A549 (cell line): ENCODE results near the gene ACP4. TPM values are rescaled to one million over a fixed set of nuclear protein-coding genes. Genes with fewer than 3 reads are reported as not detected.

ENCODE experiments used
- ATAC-seq, 2 experiments: fragments of 200-7000 bp in 1 of 2; fragments of >200 bp in 1 of 2; cut with Nextera tagmentation in 1 of 2; cut with Tn5 transposase in 1 of 2; 3 replicates each; pipeline versions ENCODE4 v1.8.0 to v1.9.1; 2018 to 2020; ENCODE audit warnings: mild to moderate bottlenecking in 1 of 2, moderate library complexity in 1 of 2
- CTCF ChIA-PET: fragments of 300-600 bp; sonication (Branson Sonifier 250); formaldehyde crosslinking; extraction: SDS; loops from one replicate; lab custom pipeline; 2021; ENCODE audit warnings: antibody characterized with exemption, inconsistent platforms; lab: Yijun Ruan, JAX
- POLR2A ChIA-PET: fragments of 350-600 bp; formaldehyde crosslinking; extraction: SDS; loops from one replicate; lab custom pipeline; 2021; ENCODE audit warnings: antibody characterized with exemption, inconsistent platforms; lab: Yijun Ruan, JAX
- DNase-seq, 2 experiments: peaks; one replicate each; pipeline versions ENCODE4 v3.0.0 to v3.0.0-alpha.2; 2011 to 2016; ENCODE audit warnings: low read depth in 1 of 2, low spot score in 1 of 2
- FAIRE-seq: peaks from 2 replicates; lab custom pipeline; 2011; peaks lifted over from hg19 to GRCh38; lab: Jason Lieb, UNC
- H3K27ac ChIP-seq, 2 experiments: fragments of >200 bp; sonication (Bioruptor Twin); formaldehyde crosslinking; 3 replicates each; pipeline ENCODE4 v1.5.1; 2016 to 2017
- H3K4me1 ChIP-seq: fragments of >200 bp; sonication (Bioruptor Twin); formaldehyde crosslinking; 3 replicates; pipeline ENCODE4 v1.6.1; 2016
- H3K4me2 ChIP-seq: fragments of >200 bp; sonication (Bioruptor Twin); formaldehyde crosslinking; 3 replicates; pipeline ENCODE4 v1.6.1; 2016
- H3K4me3 ChIP-seq: fragments of >200 bp; sonication (Bioruptor Twin); formaldehyde crosslinking; 3 replicates; pipeline ENCODE4 v1.5.1; 2016
- H3K9me3 ChIP-seq: fragments of >200 bp; sonication (Bioruptor Twin); formaldehyde crosslinking; 3 replicates; pipeline ENCODE4 v1.6.1; 2016
- E2F6 ChIP-seq: IDR thresholded peaks from 2 replicates; pipeline ENCODE4 v1.6.1; 2012; ENCODE audit warnings: low read depth, borderline replicate concordance
- EHMT2 ChIP-seq: fragments of 200-600 bp; sonication (generic); IDR thresholded peaks from 2 replicates; pipeline ENCODE4 v1.6.1; 2016; ENCODE audit warnings: antibody characterized with exemption, low read depth, mild to moderate bottlenecking, moderate library complexity
- ESRRA ChIP-seq: fragments of 150-350 bp; IDR thresholded peaks from 2 replicates; pipeline ENCODE4 v1.6.1; 2014; ENCODE audit warnings: mild to moderate bottlenecking, low read length, borderline replicate concordance
- FOXS1 ChIP-seq: fragments of 250-450 bp; sonication (Bioruptor Pico); IDR thresholded peaks from 2 replicates; pipeline ENCODE4 v1.5.0; 2020; ENCODE audit warnings: mild to moderate bottlenecking, moderate library complexity
- HMGXB4 ChIP-seq: fragments of 250-450 bp; sonication (Bioruptor Pico); IDR thresholded peaks from 2 replicates; pipeline ENCODE4 v1.5.0; 2021; ENCODE audit warnings: mild to moderate bottlenecking, moderate library complexity, borderline replicate concordance
- HOXA7 ChIP-seq: fragments of 250-450 bp; sonication (Bioruptor Pico); IDR thresholded peaks from 2 replicates; pipeline ENCODE4 v1.5.0; 2020; ENCODE audit warnings: mild to moderate bottlenecking, moderate library complexity
- HOXB5 ChIP-seq: fragments of 250-450 bp; sonication (Bioruptor Pico); IDR thresholded peaks from 2 replicates; pipeline ENCODE4 v1.5.0; 2020; ENCODE audit warnings: mild to moderate bottlenecking, moderate library complexity
- KDM1A ChIP-seq: fragments of 200-600 bp; sonication (generic); IDR thresholded peaks from 2 replicates; pipeline ENCODE4 v1.6.1; 2016; ENCODE audit warnings: low read depth, mild to moderate bottlenecking
- MAFK ChIP-seq: fragments of 450-650 bp; IDR thresholded peaks from 2 replicates; pipeline ENCODE4 v1.6.1; 2014; ENCODE audit not compliant: partially characterized antibody
- MAX ChIP-seq: IDR thresholded peaks from 2 replicates; pipeline ENCODE4 v1.6.1; 2012
- NFE2L2 ChIP-seq: fragments of 150-350 bp; conservative IDR thresholded peaks from 2 replicates; pipeline ENCODE4 v1.6.1; 2014; ENCODE audit warnings: low read length
- NR3C1 ChIP-seq: fragments of >200 bp; sonication (Bioruptor Twin); formaldehyde crosslinking; IDR thresholded peaks from 3 replicates; pipeline ENCODE4 v1.6.1; 2017
- PBX3 ChIP-seq: IDR thresholded peaks from 2 replicates; pipeline ENCODE4 v1.6.1; 2012
- PHF8 ChIP-seq: fragments of 200-600 bp; sonication (generic); IDR thresholded peaks from 2 replicates; pipeline ENCODE4 v1.6.1; 2016; ENCODE audit warnings: low read depth, mild to moderate bottlenecking, antibody characterized with exemption, moderate library complexity, borderline replicate concordance
- POLR2AphosphoS2 ChIP-seq: conservative IDR thresholded peaks from 2 replicates; pipeline ENCODE4 v1.6.1; 2012; ENCODE audit warnings: low read length, improper control_type of control experiment, inconsistent platforms
- RARB ChIP-seq: fragments of 250-450 bp; sonication (Bioruptor Pico); IDR thresholded peaks from 2 replicates; pipeline ENCODE4 v1.8.0; 2021; ENCODE audit warnings: mild to moderate bottlenecking, moderate library complexity
- RFX5 ChIP-seq: fragments of 450-650 bp; IDR thresholded peaks from 2 replicates; pipeline ENCODE4 v1.7.1; 2014; ENCODE audit warnings: antibody characterized with exemption, mild to moderate bottlenecking, moderate library complexity
- TFCP2L1 ChIP-seq: fragments of 250-450 bp; sonication (Bioruptor Pico); IDR thresholded peaks from 2 replicates; pipeline ENCODE4 v1.5.0; 2021; ENCODE audit warnings: mild to moderate bottlenecking
- ZFP36 ChIP-seq: fragments of 450-650 bp; IDR thresholded peaks from 2 replicates; pipeline ENCODE4 v1.6.1; 2014; ENCODE audit warnings: borderline replicate concordance; ENCODE audit not compliant: partially characterized antibody
- ZNF302 ChIP-seq: fragments of 250-450 bp; sonication (Bioruptor Pico); IDR thresholded peaks from 2 replicates; pipeline ENCODE4 v1.9.0; 2021; ENCODE audit warnings: inconsistent platforms, mild to moderate bottlenecking, moderate library complexity
- WGBS: methylation state at CpG from one replicate; pipeline ENCODE4 v1.1.6; 2017; ENCODE audit errors: missing lambda C conversion rate; 5-methylcytosine and 5-hydroxymethylcytosine counted together
- polyA plus RNA-seq, 4 experiments: library from polyadenylated mRNA; depleted of rRNA in 3 of 4; stranded (reverse); fragments of >200 nt; fragmentation: RNase III in 1 of 4; extraction: RNeasy Plus Mini Kit Qiagen cat#74134 plus additional on column Dnase treatment in 1 of 4; gene quantifications; 2 replicates in 3 of 4; 3 replicates in 1 of 4; pipeline ENCODE4 v1.2.3, GENCODE V29; 2011 to 2017
- TF ChIP-seq, protein P1 (sequence below): fragments of >200 bp; sonication (Bioruptor Twin); formaldehyde crosslinking; IDR thresholded peaks from 3 replicates; pipeline ENCODE4 v1.6.1; 2016

Gene ACP4
- polyA plus RNA-seq, 2 of the 4 experiments (the other 2 are of a cell fraction): not detected

DNA sequence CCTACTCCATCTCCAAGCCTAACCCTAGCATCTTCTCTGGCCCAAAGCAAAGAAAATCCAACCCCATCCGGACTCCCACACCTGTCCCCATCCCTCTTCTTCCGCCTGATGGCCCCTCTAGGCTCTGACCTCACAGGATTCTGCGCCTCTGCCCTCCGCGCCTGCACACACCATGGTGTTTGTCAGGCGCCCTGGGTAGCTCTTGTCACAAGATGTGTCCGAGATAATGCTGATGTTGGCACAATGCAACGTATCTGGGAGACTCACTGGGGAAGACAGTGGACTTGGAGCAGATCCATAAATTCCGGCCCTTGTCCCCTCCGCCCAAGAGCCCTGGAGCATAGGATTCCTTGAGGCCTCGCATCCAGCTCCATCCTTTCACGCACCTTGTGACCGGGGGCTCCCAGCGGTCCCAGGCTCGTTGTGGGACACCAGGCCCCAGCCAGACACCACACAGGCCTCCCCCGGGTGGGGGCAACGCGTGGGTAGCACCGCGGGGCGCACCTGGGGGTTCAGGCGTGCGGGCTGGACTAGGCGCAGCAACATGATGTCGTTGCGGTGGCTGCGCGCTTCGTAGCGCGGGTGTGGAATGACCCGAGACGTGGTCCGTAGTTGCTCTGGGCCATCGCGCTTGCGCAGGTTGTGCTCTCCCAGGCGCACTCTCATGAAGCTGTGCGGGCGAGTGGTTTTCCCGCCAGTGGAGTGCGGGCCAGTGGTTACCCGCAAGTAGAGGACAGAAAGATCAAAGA lies 36.5 kb downstream of the ACP4 start:
- Histone ChIP-seq H3K9me3 (no peaks in the 10 kb centered on the region), H3K4me3 (no peak overlapping the region), H3K4me1 (0 out of 3 replicates have a peak, but pooled peaks cover 6% of the 10 kb centered on the region), H3K4me2 (no peak overlapping the region), H3K27ac (no peak overlapping the region)
- ATAC-seq: no peak
- POLR2A ChIA-PET: no interaction called here
- FAIRE-seq: no peak
- 71% methylated on average over 38 of the region's 43 CpGs for WGBS
- DNase-seq: no peak
- no peak for TF ChIP-seq TFCP2L1 (CRISPR knock-in tag)
- peak; percentile 79 for TF ChIP-seq MAFK
- CTCF ChIA-PET: interaction anchor here (1.0 to 1.1 kb wide), 2 partner anchors 9 to 32 kb away, joined by 3 read pairs; no protein-coding TSS in a partner anchor

DNA sequence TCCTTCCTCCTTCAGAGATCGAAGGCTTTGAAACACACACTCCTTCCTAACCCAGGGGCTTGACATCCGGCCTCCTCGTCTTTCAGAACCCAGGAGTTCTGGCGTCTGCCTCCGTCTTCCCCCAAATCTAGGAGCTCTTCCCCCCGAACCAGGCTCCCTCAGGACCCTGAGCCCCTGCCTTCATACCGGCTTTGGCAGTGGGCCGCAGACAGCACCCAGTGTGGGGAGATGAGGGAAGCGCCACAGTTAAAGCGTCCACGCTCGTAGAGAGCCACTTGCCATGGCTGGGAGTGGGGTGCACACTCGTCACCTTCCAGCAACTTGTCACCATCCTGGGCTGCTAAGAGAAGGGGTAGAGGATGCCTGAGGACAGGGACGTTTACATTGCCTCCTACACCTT lies 37.3 kb downstream of the ACP4 start:
- TF ChIP-seq PHF8 (no peak), PBX3 (no peak), MAX (no peak), POLR2AphosphoS2 (no peak), MAFK (no peak), ZFP36 (no peak), KDM1A (no peak)
- H3K9me3 ChIP-seq: no peaks in the 10 kb centered on the region
- FAIRE-seq (no peak), DNase-seq (no peak), ATAC-seq (peak in 1 of 2 experiments; percentile 17; a peak in 1 of 6 replicates)
- H3K27ac ChIP-seq: no peak overlapping the region
- CTCF ChIA-PET: no interaction called here
- no peak overlapping the region for H3K4me3 ChIP-seq
- POLR2A ChIA-PET: no interaction called here
- H3K4me1 ChIP-seq: 0 out of 3 replicates have a peak, but pooled peaks cover 6% of the 10 kb centered on the region
- no peak overlapping the region for H3K4me2 ChIP-seq
- WGBS: 35% methylated on average over 14 of the region's 14 CpGs

DNA sequence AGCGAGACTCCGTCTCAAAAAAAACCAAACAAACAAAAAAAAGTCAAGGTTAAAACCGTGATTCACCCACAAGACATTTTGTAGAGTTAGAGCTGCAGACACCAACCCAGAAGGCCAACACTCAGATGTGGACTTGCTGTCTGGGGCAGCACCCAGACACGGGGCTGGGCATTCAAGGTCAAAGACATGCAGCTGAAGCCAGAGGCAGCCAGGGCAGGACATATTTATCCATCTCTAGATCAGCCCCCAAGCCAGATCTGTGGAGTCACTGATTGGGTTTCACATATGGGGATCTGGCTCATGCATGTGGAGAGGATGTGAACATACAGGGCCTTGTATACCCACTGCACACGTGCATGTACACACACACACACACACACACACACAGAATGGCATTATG lies 39.6 kb downstream of the ACP4 start:
- ATAC-seq (peak in 1 of 2 experiments; percentile 33; a peak in 3 of 6 replicates), FAIRE-seq (no peak), DNase-seq (peak in 1 of 2 experiments; percentile 32)
- Histone ChIP-seq H3K4me1 (no peaks in the 10 kb centered on the region), H3K4me2 (no peak overlapping the region), H3K27ac (no peak overlapping the region)
- ChIA-PET POLR2A (no interaction called here), CTCF (interaction anchor here (1.0 to 2.2 kb wide), 4 partner anchors 10 to 92 kb away, joined by 3 to 8 read pairs (median 4); no protein-coding TSS in a partner anchor)
- TF ChIP-seq NFE2L2 (no peak), ZNF302 (CRISPR knock-in tag) (no peak), E2F6 (no peak), HOXB5 (CRISPR knock-in tag) (no peak)
- TF ChIP-seq, all 56 proteins: peak for 0
- no peak overlapping the region for H3K4me3 ChIP-seq
- 28% methylated on average over 5 of the region's 5 CpGs for WGBS
- H3K9me3 ChIP-seq: no peaks in the 10 kb centered on the region

DNA sequence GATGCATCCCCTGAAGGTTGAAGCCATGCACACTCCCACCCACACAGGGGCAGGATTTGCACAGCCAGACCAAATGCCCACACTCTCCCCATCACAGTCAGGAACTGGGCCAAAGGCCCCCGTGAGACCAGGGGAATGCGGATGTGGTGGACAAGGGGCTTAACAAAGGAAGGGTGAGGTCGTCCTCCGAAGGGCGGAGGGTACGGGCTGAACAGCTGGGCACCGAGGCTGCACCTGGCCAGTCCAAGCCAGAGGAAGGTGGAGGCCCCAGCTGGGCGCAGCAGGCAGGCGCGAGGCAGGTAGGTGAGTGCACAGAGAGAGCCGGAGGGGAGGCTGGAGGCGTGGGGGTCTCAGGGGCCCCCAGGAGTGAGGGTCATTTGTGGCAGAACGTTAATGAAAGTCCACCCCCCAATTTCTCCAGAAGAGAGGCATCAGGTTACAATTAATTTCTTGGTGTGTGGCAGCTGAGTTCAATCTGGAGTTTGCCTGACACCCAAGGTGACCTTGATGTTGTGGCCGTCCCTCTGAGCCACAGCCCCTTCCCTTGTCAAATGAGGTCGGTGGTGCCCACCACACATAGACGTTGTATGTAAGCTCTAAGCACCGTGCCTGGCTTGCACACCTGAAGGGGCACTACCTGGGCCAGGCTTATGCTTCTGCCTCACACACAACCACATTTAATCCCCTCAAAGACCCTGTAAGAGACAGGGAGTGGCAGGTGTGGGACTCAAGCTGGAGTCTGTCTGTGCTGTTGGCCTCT lies 40.2 kb downstream of the ACP4 start:
- ChIA-PET POLR2A (no interaction called here), CTCF (interaction anchor here (2.2 kb wide), 1 partner anchor 9 kb away, joined by 8 read pairs; no protein-coding TSS in a partner anchor)
- Histone ChIP-seq H3K9me3 (no peaks in the 10 kb centered on the region), H3K4me2 (no peak overlapping the region), H3K4me3 (no peak overlapping the region), H3K27ac (no peak overlapping the region), H3K4me1 (peaks cover 6% of the 10 kb centered on the region; the same call in 1 of the 3 replicates)
- ATAC-seq (peak; percentile 23 to 27; a peak in 2 of 6 replicates), DNase-seq (no peak), FAIRE-seq (no peak)
- WGBS: 55% methylated on average over 17 of the region's 17 CpGs
- TF ChIP-seq NR3C1 (no peak), RARB (no peak), E2F6 (no peak), RFX5 (no peak), HMGXB4 (CRISPR knock-in tag) (no peak), FOXS1 (CRISPR knock-in tag) (no peak), HOXA7 (CRISPR knock-in tag) (no peak), ESRRA (no peak), HOXB5 (CRISPR knock-in tag) (no peak), EHMT2 (no peak)
- TF ChIP-seq, protein P1, sequence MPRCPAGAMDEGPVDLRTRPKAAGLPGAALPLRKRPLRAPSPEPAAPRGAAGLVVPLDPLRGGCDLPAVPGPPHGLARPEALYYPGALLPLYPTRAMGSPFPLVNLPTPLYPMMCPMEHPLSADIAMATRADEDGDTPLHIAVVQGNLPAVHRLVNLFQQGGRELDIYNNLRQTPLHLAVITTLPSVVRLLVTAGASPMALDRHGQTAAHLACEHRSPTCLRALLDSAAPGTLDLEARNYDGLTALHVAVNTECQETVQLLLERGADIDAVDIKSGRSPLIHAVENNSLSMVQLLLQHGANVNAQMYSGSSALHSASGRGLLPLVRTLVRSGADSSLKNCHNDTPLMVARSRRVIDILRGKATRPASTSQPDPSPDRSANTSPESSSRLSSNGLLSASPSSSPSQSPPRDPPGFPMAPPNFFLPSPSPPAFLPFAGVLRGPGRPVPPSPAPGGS: no peak
